Measurements from ENCODE around the gene PPP6R3. TPM values are rescaled to one million over a fixed set of nuclear protein-coding genes. Genes with fewer than 3 reads are reported as not detected.
"Not testable (repeated sequence)": the region's sequence is repeated elsewhere in the genome, so short reads cannot be mapped to it uniquely, and the experiment has no call there.

PPP6R3 gene
- total and polyA plus RNA-seq, 2 experiments from 2014 or later: 31.5 to 108 TPM

DNA sequence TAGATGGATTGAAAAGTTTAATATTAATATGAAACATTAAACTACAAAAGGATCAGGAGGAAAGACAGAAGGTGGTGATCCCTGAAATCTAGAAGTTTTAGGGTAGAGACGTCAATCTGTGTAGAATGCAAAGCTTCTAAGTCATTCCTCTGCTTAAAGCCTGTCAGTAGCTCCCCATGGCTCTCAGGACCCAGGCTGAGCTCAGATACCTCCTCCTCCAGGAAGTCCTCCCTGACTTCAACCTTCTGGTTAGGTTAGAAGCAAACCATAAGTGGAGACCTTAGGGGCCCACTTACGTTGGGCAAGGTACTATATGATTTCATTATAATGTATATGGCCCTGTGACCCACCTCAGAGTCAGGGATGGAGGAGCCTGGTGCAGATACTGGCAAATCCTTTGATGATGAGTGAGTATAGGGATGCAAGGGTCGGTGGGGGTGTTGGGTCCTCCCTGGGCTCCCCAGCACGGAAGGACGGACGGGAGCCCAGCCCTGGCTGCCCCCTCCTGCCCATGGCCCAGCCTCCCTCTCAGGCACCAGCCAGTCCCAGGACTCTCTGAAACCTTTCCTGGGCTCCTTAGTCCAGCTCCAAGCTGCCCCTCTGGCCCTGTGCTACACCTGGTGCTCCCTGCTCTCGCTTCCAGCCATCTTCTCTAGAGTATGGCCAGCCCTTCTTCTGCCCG is 3.2 kb upstream of the PPP6R3 start:
- Histone ChIP-seq H3K36me3 (replicated peaks; ENCODE audit: insufficient read depth, low read depth) (no peaks in the 10 kb centered on the region), H3K9me3 (ENCODE audit: low read depth) (no peaks in the 10 kb centered on the region), H3K4me2 (no peak overlapping the region), H4K20me1 (ENCODE audit: insufficient read depth, poor library complexity, severe bottlenecking) (peaks cover 13% of the 10 kb centered on the region), H3K4me1 (ENCODE audit: insufficient read depth) (peaks cover 2% of the 10 kb centered on the region), H3K27ac (no peak overlapping the region), H3K27me3 (no peaks in the 10 kb centered on the region), H3K4me3 (no peak overlapping the region), H3K79me2 (peaks cover 14% of the 10 kb centered on the region), H3K9me2 (replicated peaks; ENCODE audit: insufficient read depth) (no peaks in the 10 kb centered on the region), H2AFZ (no peak overlapping the region)
- 75% methylated on average over 7 of the region's 8 CpGs for WGBS (ENCODE audit: low lambda C conversion rate, missing lambda C conversion rate)
- no peak for DNase-seq (ENCODE audit: low spot score)
- TF ChIP-seq EZH2 (IDR thresholded peaks at IDR 0.05; ENCODE audit: borderline replicate concordance): no peak

DNA sequence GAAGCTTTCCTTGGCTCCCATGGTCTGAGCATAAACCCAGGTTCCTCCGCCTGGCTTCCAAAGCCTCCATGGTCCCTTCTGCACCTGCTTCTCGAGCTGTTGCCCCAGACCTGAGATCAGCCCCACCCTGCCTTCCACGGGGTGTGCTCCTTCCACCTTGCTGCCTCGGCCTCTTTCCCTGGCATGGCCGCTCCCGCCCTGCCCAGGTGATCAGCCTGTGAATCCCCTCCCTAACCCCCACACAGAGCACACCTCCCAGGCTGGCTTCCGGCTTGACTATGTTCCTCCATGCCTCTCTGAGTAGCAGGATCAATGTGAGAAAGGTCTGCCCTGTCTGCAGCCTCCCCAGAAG is 2.7 kb upstream of the PPP6R3 start:
- H3K36me3 ChIP-seq (replicated peaks; ENCODE audit: insufficient read depth, low read depth): no peaks in the 10 kb centered on the region
- H3K9me2 ChIP-seq (replicated peaks; ENCODE audit: insufficient read depth): no peaks in the 10 kb centered on the region
- no peak overlapping the region for H3K27ac ChIP-seq
- 90% methylated on average over 7 of the region's 7 CpGs for WGBS (ENCODE audit: low lambda C conversion rate, missing lambda C conversion rate)
- H3K79me2 ChIP-seq: peaks cover 19% of the 10 kb centered on the region
- H3K4me2 ChIP-seq: no peak overlapping the region
- H3K9me3 ChIP-seq (ENCODE audit: low read depth): no peaks in the 10 kb centered on the region
- no peak overlapping the region for H3K4me3 ChIP-seq
- no peak overlapping the region for H2AFZ ChIP-seq
- no peaks in the 10 kb centered on the region for H3K27me3 ChIP-seq
- peaks cover 7% of the 10 kb centered on the region for H3K4me1 ChIP-seq (ENCODE audit: insufficient read depth)
- DNase-seq (ENCODE audit: low spot score): peak; percentile 8
- H4K20me1 ChIP-seq (ENCODE audit: insufficient read depth, poor library complexity, severe bottlenecking): peaks cover 18% of the 10 kb centered on the region
- TF ChIP-seq EZH2 (IDR thresholded peaks at IDR 0.05; ENCODE audit: borderline replicate concordance): no peak
- no peak for TF ChIP-seq EZH2phosphoT487 (IDR thresholded peaks at IDR 0.05; ENCODE audit: low read depth, severe bottlenecking, unreplicated experiment)
- TF ChIP-seq, protein P1, sequence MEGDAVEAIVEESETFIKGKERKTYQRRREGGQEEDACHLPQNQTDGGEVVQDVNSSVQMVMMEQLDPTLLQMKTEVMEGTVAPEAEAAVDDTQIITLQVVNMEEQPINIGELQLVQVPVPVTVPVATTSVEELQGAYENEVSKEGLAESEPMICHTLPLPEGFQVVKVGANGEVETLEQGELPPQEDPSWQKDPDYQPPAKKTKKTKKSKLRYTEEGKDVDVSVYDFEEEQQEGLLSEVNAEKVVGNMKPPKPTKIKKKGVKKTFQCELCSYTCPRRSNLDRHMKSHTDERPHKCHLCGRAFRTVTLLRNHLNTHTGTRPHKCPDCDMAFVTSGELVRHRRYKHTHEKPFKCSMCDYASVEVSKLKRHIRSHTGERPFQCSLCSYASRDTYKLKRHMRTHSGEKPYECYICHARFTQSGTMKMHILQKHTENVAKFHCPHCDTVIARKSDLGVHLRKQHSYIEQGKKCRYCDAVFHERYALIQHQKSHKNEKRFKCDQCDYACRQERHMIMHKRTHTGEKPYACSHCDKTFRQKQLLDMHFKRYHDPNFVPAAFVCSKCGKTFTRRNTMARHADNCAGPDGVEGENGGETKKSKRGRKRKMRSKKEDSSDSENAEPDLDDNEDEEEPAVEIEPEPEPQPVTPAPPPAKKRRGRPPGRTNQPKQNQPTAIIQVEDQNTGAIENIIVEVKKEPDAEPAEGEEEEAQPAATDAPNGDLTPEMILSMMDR (IDR thresholded peaks at IDR 0.05; ENCODE audit: poor library complexity): no peak

DNA sequence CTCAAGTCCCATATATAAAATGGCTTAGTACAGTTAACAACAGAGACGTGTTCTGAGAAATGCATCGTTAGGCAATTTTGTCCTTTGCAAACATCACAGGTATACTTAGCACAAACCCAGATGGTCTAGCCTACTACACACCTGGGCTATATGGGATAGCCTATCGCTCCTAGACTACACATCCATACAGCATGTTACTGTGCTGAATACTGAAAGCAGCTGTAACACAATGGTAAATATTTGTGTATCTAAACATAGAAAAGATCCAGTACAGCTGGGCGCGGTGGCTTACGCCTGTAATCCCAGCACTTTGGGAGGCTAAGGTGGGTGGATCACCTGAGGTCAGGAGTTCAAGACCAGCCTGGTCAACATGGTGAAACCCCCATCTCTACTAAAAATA is 2.2 kb upstream of the PPP6R3 start:
- H3K36me3 ChIP-seq (replicated peaks; ENCODE audit: insufficient read depth, low read depth); H3K4me3 ChIP-seq; H3K9me2 ChIP-seq (replicated peaks; ENCODE audit: insufficient read depth); H3K27ac ChIP-seq; DNase-seq (ENCODE audit: low spot score); H3K27me3 ChIP-seq; H3K4me2 ChIP-seq; H3K9me3 ChIP-seq (ENCODE audit: low read depth); H2AFZ ChIP-seq: not testable (repeated sequence)
- peaks cover 12% of the 10 kb centered on the region for H3K4me1 ChIP-seq (ENCODE audit: insufficient read depth)
- WGBS (ENCODE audit: low lambda C conversion rate, missing lambda C conversion rate): 97% methylated on average over 6 of the region's 6 CpGs
- peaks cover 24% of the 10 kb centered on the region for H3K79me2 ChIP-seq
- H4K20me1 ChIP-seq (ENCODE audit: insufficient read depth, poor library complexity, severe bottlenecking): peaks cover 23% of the 10 kb centered on the region

DNA sequence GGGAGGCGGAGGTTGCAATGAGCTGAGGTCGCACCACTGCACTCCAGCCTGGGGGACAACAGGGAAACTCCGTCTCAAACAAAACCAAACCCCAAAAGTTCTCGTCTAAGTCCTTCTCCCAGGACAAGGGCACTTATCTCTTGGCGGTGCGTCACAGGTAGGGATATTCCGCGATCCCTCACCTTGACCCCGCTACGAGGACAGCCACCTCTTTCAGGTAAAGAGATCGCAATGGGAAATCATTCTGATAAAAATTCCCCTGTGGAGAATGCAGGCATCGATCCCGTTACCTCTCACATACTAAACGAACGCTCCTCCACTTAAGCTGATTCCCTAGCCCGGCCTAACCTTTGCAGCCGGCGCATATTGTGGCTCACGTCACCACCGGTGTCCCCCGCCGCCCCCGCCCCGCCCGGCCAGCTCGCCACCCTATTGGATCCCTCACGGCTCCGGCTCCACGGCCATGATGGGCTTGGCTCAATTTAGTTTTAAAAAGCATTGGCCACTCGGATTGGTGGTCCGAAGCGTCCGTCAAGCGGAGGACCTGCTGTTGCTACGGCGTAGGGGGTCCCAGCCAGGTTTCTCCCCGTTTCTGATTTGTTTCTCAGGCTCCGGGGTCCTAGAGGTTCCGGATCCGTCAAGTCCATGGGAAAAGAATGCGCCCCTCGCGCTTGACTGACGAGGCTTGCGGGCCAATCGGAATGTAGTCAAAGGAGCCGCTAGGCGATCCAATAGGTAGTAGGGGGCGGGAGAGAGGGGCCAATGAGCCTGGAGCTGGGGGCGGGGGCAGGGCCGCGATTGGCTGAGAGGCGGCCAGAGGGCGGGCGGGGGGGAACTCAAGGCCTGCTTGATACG is 439 bp upstream of the PPP6R3 start:
- Histone ChIP-seq H3K9me3 (ENCODE audit: low read depth) (no peaks in the 10 kb centered on the region), H2AFZ (no peak overlapping the region), H3K9me2 (replicated peaks; ENCODE audit: insufficient read depth) (no peaks in the 10 kb centered on the region), H3K27ac (peak overlapping the region; percentile 91), H3K4me2 (peak overlapping the region; percentile 70), H3K36me3 (replicated peaks; ENCODE audit: insufficient read depth, low read depth) (no peaks in the 10 kb centered on the region), H3K27me3 (no peaks in the 10 kb centered on the region), H3K4me1 (ENCODE audit: insufficient read depth) (peaks cover 18% of the 10 kb centered on the region), H3K4me3 (peak overlapping the region; percentile 9), H4K20me1 (ENCODE audit: insufficient read depth, poor library complexity, severe bottlenecking) (peaks cover 41% of the 10 kb centered on the region), H3K79me2 (peaks cover 41% of the 10 kb centered on the region)
- TF ChIP-seq EZH2 (IDR thresholded peaks at IDR 0.05; ENCODE audit: borderline replicate concordance) (no peak), EZH2phosphoT487 (IDR thresholded peaks at IDR 0.05; ENCODE audit: low read depth, severe bottlenecking, unreplicated experiment) (no peak)
- TF ChIP-seq, protein P1 (IDR thresholded peaks at IDR 0.05; ENCODE audit: poor library complexity): no peak
- peak; percentile 99 for DNase-seq (ENCODE audit: low spot score)
- 4% methylated on average over 49 of the region's 56 CpGs for WGBS (ENCODE audit: low lambda C conversion rate, missing lambda C conversion rate)
